NCI-H128 (cell line): Measurements from ENCODE around the gene UBLCP1.

ENCODE experiments used
- DNase-seq: peaks from one replicate; lab custom pipeline; 2025; ENCODE audit not compliant: unreplicated experiment; lab: John Stamatoyannopoulos, UW

The UBLCP1 gene

GRCh38 chr5:159310511-159310910, 47.4 kb downstream of the UBLCP1 start:
- no peak for DNase-seq

- no peak for DNase-seq
These were observed 48.0 kb downstream of the UBLCP1 start for GRCh38 chr5:159311063-159311462.

DNA sequence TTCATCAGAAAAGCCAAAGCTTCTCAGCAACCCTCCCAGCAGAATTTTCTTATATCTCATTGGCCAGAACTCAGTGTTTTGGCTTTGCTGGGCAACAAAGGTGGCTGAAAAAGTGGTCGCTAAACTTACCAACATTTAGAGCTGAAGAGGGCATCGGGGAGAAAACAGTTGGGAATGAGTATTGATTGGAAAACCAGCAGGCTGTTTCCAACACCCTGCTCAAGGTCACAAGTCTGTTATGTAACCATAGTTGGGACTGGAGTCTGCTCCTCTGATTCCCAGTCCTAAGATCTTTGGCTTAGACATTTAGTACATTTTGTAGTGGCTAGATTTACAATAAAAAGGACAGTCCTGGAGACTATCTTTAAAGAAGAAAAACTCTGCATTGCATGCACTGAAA, 50.1 kb downstream of the UBLCP1 start:
- no peak for DNase-seq

DNA sequence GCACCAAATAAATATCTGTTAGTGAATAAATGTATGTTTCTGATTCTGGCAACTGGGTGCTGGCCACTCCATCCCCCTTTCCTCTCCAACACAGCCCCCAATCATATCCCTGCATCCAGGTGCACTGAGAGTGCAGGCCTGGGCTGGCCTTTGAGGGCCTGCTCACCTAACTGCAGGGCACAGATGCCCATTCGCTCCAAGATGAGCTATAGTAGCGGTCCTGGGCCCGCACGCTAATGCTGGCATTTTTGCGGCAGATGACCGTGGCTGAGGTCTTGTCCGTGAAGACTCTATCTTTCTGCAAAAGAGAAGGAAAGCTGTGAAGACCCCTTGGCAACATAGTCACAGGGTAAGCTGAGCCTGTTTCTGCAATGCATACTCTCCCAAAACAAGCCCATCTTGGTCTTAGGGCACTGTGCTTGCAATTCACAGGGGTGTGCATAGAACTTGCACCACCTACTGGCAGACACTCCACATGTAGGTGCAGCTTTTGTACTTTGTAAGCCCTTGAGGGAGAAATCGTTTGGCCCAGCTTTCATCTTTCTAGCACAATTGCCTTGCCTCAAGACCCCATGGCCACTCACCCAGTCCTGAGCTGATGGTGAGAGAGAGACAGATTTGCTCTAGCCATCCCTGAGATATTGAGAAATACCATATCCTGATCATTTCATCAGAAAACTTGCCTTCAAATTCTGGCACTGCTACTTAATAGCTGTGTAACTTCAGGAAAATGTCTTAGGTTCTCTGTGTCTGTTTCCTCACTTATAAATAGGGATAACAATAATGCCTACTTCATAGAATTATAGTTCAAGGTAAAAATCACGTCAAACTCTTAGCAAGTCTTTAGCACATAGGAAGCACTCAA, 53.7 kb downstream of the UBLCP1 start:
- DNase-seq = no peak

DNA sequence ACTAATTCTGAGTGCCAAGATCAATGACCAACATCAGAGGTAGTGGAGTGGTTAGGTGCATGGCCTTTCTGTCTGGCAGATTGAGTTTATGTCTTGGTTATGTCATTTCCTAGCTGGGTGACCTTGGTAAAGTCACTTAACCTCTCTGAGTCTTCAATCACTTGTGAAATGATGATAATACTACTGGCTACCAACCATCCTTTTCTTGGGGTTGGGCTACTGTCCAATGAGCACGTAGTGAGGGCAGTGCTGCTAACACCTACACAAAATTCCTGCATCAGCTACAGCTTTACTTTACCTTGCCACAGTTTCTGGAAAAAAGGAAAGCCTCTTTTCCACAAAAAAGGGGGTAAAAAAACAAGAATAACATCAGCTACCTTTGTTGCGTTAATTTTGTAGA, 54.8 kb downstream of the UBLCP1 start:
- no peak for DNase-seq

DNA sequence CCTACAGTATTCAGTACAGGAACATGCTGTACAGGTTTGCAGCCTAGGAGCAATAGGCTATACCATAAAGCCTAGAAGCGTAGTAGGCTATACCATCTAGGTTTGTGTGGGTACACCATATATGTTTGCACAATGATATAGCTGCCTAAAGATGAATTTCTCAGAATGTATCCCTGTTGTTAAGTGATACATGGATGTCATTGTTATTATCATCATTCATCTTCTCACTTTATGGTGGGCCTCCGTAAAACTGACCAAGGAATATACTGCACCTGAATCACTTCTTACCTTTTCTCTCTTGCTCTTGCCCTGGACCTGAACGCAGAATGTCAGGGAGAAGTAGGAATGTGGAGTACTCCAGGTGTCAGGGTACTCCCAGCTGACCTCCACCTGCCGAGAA, 55.4 kb downstream of the UBLCP1 start:
- no peak for DNase-seq

GRCh38 chr5:159319363-159319762, 56.3 kb downstream of the UBLCP1 start:
- no peak for DNase-seq

- DNase-seq = no peak
These were observed 56.7 kb downstream of the UBLCP1 start for GRCh38 chr5:159319832-159320231.

DNA sequence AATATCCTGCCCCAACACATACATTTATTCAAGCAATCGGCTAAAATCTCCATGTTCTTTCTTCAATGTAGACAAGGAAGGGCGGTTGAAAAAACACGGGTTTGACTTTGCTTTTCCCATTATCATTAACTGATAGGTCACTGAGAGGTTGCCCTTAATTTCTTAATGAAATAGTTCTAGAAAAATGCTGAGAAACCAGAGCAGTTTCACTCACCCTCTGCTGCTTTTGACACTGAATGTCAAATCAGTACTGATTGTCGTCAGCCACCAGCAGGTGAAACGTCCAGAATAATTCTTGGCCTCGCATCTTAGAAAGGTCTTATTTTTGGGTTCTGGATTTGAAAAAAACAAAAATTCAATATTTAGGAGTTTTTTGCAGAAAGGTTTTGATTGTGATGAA, 59.1 kb downstream of the UBLCP1 start:
- DNase-seq = no peak

- no peak for DNase-seq
These were observed 61.1 kb downstream of the UBLCP1 start for GRCh38 chr5:159324102-159324755.

- DNase-seq = no peak
These were observed 61.9 kb downstream of the UBLCP1 start for GRCh38 chr5:159324986-159325385.

- DNase-seq = no peak
These were observed 67.2 kb downstream of the UBLCP1 start, which contains the start of gene IL12B for GRCh38 chr5:159330131-159330800. Gene IL12B (minus strand): TSS chr5:159330487. CDS start chr5:159326782, 3,705 bp downstream.

DNA sequence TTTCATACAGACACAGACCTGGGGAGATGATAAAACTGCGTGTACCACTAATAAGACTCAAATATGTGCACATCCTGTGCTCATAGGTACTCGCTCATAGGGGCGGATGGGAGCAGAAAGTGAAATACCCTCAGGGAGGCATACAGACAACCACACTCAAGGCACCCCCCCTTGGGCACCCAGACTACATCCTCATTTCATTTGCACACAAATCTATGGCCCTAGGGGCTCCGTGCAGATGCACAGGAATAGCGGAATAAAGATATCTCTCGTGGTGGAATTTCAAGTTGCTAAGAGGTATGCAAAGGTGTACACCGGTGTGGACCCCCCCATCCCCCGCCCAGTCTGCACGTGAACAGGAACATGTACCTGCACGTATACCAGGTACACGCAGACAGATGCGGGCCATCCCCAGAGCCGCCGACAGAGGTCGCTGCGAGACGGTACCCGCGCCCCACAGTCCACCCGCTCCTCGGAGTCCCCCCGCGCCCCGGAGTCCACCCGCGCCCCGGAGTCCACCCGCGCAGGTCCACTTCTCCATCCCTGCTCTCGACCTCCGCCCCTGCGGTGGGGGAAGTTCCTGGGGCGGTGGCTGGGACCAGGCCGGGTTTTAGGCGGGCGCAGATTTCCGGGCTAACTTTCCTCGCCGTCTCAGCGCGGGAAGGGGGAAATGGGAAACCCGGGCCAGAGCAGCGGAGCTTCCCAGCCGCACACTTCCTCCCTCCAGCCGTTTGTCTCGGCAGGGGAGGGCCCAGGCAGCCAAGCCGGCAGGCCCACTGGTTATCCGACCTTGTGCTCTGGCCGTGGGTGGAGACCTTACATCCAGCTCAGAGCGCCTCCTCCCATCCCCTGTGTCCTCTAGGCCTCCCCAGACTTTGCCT, 68.2 kb downstream of the UBLCP1 start:
- DNase-seq = no peak

DNA sequence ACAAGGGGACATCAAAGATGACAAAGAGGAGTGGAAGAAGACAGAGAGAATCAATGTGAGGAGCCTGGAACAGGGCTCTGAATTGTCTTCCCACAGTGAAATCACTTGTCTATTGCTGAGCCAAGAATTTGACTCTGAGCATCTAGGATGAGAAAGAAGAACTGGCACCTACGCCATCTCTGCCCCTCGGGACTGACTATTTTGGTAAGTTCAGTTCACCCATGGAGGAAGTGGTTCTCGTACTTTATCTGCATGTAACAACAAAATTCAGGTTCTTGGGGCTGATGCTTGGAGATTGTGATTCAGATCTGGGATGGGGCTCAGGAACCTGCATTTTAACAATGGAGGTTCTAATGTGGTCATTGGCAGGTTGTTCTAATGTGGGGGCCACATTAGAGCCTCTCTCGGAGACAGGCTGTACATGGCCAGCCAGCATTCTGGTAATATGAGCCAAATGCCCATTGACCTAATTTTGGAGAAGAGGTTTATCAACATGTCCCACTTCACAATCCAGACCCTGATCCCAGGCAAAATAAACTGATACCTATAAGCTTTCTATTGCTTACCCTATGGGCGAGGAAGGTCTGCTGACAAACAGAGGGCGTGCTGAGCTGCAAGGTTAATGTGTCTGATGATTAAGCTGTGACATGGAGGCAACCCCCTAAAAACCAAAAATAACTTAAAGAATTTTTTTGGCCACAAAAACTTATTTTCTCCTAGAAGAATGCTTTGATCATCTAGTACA, 69.9 kb downstream of the UBLCP1 start:
- DNase-seq = no peak

DNA sequence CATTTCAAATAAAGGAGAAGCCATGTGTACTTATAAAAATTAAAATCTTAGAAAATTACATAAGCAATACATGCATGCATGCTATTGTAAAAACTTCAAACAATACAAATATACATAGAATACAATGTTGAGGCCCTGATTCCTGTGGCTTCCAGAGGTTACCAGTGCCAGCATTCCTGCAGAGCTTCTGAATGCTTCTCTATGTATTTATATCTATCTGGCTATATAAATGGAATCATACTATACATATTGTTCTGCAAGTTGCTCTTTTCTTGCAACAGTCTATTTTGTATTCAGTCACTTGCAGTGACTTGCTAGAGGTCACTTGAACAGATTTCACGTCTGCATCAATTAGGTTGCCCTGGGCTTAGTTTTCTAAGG, 70.4 kb downstream of the UBLCP1 start:
- no peak for DNase-seq
